LNCaP clone FGC (cell line): ENCODE data around the gene CYP51A1.
"Not testable (repeated sequence)": the region's sequence is repeated elsewhere in the genome, so short reads cannot be mapped to it uniquely, and the experiment has no call there.

Source experiments
- DNase-seq: peaks from one replicate; pipeline ENCODE4 v3.0.0-alpha.2; 2011; ENCODE audit warnings: low read depth
- H3K4me3 ChIP-seq: 2 replicates; pipeline ENCODE4 v1.5.1; 2011; ENCODE audit warnings: mild to moderate bottlenecking, low read depth, low read length, control low read depth
- TF ChIP-seq, protein P1 (sequence below): IDR thresholded peaks from 2 replicates; pipeline ENCODE4 v1.5.1; 2012; ENCODE audit warnings: mild to moderate bottlenecking; ENCODE audit not compliant: control insufficient read depth, insufficient read depth; ENCODE audit errors: extremely low read depth

Gene CYP51A1

DNA sequence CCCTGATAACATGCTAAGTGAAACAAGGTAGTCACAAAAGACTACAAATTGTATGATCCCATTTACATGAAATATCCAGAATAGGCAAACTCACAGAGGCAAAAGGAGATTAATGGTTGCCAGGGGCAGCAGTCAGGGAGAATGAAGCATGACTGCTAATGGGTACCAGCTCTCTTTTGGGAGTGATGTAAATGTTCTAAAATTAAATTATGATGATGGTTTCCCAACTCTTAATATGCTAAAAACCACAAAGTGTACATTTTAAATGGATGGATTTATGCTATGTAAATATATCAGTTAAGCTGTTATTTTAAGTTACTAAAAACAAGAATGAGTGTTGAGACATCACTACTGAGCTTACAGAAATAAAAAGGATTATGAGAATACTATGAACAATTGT is 12.6 kb downstream of the CYP51A1 start:
- TF ChIP-seq, protein P1, sequence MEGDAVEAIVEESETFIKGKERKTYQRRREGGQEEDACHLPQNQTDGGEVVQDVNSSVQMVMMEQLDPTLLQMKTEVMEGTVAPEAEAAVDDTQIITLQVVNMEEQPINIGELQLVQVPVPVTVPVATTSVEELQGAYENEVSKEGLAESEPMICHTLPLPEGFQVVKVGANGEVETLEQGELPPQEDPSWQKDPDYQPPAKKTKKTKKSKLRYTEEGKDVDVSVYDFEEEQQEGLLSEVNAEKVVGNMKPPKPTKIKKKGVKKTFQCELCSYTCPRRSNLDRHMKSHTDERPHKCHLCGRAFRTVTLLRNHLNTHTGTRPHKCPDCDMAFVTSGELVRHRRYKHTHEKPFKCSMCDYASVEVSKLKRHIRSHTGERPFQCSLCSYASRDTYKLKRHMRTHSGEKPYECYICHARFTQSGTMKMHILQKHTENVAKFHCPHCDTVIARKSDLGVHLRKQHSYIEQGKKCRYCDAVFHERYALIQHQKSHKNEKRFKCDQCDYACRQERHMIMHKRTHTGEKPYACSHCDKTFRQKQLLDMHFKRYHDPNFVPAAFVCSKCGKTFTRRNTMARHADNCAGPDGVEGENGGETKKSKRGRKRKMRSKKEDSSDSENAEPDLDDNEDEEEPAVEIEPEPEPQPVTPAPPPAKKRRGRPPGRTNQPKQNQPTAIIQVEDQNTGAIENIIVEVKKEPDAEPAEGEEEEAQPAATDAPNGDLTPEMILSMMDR: no peak
- DNase-seq: no peak

DNA sequence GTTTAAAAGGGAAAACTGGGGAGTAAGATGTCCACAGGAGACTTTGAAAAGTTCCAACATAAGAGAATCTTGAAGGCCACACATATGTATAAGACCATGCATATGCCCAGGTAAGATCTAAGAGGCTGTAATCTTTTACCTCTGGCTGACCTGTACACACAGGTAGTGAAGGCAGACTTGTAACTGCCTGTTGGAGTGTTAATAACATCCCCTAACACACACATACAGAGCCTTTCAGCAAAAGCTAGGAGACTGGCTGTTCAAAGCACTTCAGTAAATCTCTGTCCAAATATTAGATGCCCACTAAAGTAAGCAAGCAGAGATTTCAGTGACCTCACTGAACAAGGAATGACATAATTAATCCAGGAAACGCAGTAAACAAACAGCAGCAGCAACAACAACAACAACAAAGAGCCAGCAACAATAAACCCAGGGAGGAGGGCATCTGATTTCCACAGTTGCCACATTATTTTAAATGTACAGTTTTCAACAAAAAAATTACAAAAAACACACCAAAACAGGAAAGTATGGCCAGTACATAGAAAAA is 15.0 kb downstream of the CYP51A1 start:
- no peak overlapping the region for H3K4me3 ChIP-seq
- TF ChIP-seq, protein P1: no peak
- no peak for DNase-seq

More for the DNA sequence above, 12.6 kb downstream of the CYP51A1 start:
- no peak overlapping the region for H3K4me3 ChIP-seq

DNA sequence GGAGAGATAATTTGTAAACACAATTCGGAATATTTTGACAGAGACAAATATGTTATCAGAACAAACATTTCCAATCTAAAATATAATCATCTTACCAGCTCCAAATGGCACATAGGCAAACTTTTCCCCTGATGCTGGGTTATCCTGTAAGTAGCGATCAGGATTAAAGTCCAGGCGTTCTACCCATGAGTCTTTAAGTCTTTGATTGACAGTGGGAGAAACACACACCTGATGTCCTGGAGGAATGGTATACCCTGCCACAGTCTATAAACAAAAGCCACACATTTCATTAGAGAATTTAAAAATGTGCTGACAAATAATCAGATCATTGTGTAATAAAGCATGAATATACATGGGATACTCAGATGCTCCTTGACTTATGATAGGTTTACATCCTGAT is 17.3 kb downstream of the CYP51A1 start:
- TF ChIP-seq, protein P1: no peak
- no peak for DNase-seq
- H3K4me3 ChIP-seq: no peak overlapping the region

DNA sequence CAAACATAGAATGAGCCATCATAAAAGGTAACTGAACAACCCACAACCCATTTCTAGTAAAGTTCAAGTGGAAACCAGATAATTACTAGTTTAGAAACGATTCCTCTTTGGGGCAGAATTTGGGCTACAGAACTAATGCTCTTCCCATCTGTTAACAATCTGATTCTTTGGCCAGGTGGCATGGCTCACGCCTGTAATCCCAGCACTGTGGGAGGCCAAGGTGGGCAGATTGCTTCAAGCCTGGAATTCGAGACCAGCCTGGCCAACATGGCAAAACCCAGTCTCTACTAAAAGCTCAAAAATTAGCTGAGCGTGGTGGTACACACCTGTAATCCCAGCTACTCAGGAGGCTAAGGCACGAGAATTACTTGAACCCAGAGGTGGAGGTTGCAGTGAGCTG is 18.5 kb downstream of the CYP51A1 start:
- H3K4me3 ChIP-seq: no peak overlapping the region
- TF ChIP-seq, protein P1: no peak
- no peak for DNase-seq

DNA sequence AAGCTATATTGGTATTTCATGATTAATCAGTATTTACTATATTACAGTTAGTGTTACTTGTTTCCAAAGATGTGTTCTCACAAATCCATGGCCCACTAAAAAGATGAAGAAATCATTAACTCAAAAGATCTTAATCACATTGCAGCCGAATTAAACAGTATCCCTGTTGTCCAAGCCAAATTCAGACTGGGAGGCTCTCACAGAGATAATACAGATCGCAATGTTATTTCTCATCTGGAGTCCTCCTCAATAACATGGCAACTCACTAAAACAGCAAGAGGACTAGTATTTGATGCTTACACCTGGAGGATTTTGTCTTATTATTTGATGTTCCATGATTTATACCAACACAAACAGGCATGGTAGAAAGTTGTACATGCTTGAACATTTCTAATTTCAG is 23.4 kb downstream of the CYP51A1 start:
- no peak for DNase-seq
- TF ChIP-seq, protein P1: no peak
- no peak overlapping the region for H3K4me3 ChIP-seq

DNA sequence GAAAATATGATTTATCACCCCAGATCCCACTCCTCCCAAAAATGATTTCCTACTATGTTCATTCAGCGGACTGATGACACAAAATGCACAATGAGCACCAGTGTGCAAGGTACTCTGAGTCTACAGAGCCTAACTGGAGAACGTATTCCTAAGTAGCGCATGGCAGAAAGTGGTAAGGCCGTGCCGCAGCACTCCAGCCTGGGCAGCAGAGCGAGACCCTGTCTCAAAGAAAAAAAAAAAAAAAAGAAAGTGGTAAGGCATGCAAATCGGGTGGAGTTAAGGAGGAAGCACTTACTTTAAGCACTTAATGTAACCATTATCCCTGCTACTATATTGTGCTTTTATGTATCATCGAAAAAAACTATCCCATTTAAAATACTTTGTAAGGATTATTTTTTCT is 25.5 kb downstream of the CYP51A1 start:
- no peak overlapping the region for H3K4me3 ChIP-seq
- DNase-seq: no peak
- TF ChIP-seq, protein P1: no peak

DNA sequence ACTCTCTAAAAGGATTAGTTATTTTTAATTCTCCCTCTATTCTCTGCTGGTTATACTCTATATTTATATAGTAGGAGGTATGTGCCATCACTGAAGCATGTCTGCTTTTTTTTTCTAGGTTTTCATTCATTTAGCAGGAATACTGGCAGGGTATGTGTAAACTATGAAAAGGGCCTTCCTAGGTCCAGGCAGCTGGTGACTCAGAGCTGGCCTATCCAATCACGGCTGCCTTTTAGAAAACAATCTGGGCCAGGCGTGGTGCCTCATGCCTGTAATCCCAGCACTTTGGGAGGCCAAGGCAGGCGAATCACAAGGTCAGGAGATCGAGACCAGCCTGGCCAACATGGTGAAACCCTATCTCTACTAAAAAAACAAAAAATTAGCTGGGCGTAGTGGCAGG is 31.4 kb downstream of the CYP51A1 start:
- not testable (repeated sequence) for H3K4me3 ChIP-seq, DNase-seq
